ENCODE data around the gene BANF2.

DNA sequence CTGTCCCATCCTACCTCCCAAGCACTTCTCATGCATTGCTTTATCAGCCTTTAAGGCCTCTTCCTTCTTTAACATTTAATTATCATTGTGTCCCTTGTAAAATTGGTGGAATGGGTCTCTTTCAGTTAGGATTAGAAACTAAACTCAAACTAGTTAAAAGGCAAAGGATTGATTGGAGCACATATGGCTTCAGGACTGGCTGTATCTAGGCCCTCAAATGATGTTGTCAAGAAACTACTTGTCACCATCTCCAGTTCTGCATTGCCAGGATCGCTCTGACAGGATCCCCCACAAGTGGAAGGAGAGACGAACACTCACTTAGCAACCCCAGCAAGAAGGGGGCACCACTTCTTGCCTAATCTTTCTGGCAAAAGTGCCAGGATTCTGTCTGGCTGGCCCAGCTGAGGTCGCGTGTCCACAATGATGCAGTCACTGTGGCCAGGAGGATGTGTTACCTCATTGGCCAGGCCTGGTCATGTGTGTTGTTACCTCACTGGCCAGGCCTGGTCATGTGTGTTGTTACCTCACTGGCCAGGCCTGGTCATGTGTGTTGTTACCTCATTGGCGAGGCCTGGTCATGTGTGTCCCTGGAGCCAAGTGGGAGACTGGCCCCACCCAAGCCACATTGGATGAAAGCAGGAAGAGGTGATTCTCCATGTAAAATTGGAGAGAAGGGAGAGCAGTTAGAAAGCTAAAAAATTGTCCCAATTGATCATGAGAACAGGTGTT is 5.0 kb downstream of the BANF2 start:
- TF ChIP-seq, protein P1, sequence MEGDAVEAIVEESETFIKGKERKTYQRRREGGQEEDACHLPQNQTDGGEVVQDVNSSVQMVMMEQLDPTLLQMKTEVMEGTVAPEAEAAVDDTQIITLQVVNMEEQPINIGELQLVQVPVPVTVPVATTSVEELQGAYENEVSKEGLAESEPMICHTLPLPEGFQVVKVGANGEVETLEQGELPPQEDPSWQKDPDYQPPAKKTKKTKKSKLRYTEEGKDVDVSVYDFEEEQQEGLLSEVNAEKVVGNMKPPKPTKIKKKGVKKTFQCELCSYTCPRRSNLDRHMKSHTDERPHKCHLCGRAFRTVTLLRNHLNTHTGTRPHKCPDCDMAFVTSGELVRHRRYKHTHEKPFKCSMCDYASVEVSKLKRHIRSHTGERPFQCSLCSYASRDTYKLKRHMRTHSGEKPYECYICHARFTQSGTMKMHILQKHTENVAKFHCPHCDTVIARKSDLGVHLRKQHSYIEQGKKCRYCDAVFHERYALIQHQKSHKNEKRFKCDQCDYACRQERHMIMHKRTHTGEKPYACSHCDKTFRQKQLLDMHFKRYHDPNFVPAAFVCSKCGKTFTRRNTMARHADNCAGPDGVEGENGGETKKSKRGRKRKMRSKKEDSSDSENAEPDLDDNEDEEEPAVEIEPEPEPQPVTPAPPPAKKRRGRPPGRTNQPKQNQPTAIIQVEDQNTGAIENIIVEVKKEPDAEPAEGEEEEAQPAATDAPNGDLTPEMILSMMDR (IDR thresholded peaks at IDR 0.05; ENCODE audit: low read length), result no peak
- TF ChIP-seq EZH2 (optimal IDR thresholded peaks at IDR 0.05; ENCODE audit: low read depth, low read length), result no peak
